ENCODE results near the gene IL18RAP.
A peak's percentile ranks its signal among the peaks of the same experiment; 100 is the strongest.

Gene IL18RAP

GRCh38 chr2:102434655-102435381 is 11.9 kb downstream of the IL18RAP start:
- no peak for TF ChIP-seq YY1 (IDR thresholded peaks at IDR 0.05; ENCODE audit: insufficient read depth, insufficient read length)
- TF ChIP-seq SUZ12 (IDR thresholded peaks at IDR 0.05; ENCODE audit: extremely low read depth, insufficient read depth, insufficient read length) = no peak
- TF ChIP-seq ZNF274 (IDR thresholded peaks at IDR 0.05; ENCODE audit: low read depth, low read length) = no peak
- no peak for DNase-seq (ENCODE audit: low read depth, low spot score)
- H3K4me1 ChIP-seq (ENCODE audit: insufficient read depth, insufficient read length) = peaks cover 2% of the 10 kb centered on the region
- H3K9ac ChIP-seq (ENCODE audit: insufficient read length, low read depth) = no peak overlapping the region
- H3K4me3 ChIP-seq (ENCODE audit: insufficient read length, low read depth) = no peak overlapping the region
- H3K27me3 ChIP-seq (ENCODE audit: insufficient read depth, insufficient read length) = no peaks in the 10 kb centered on the region
- no peaks in the 10 kb centered on the region for H3K36me3 ChIP-seq (ENCODE audit: insufficient read depth, insufficient read length, low read length)
- H3K9me3 ChIP-seq (ENCODE audit: insufficient read depth, low read length) = no peaks in the 10 kb centered on the region

GRCh38 chr2:102435741-102436140 is 12.8 kb downstream of the IL18RAP start:
- no peaks in the 10 kb centered on the region for H3K27me3 ChIP-seq (ENCODE audit: insufficient read depth, insufficient read length)
- H3K36me3 ChIP-seq (ENCODE audit: insufficient read depth, insufficient read length, low read length) = no peaks in the 10 kb centered on the region
- DNase-seq (ENCODE audit: low read depth, low spot score) = no peak
- H3K4me3 ChIP-seq (ENCODE audit: insufficient read length, low read depth) = no peak overlapping the region
- no peak overlapping the region for H3K9ac ChIP-seq (ENCODE audit: insufficient read length, low read depth)
- TF ChIP-seq YY1 (IDR thresholded peaks at IDR 0.05; ENCODE audit: insufficient read depth, insufficient read length) = no peak
- TF ChIP-seq SUZ12 (IDR thresholded peaks at IDR 0.05; ENCODE audit: extremely low read depth, insufficient read depth, insufficient read length) = no peak
- TF ChIP-seq ZNF274 (IDR thresholded peaks at IDR 0.05; ENCODE audit: low read depth, low read length) = no peak
- peaks cover 2% of the 10 kb centered on the region for H3K4me1 ChIP-seq (ENCODE audit: insufficient read depth, insufficient read length)
- H3K9me3 ChIP-seq (ENCODE audit: insufficient read depth, low read length) = no peaks in the 10 kb centered on the region

- TF ChIP-seq YY1 (IDR thresholded peaks at IDR 0.05; ENCODE audit: insufficient read depth, insufficient read length) = no peak
- TF ChIP-seq ZNF274 (IDR thresholded peaks at IDR 0.05; ENCODE audit: low read depth, low read length) = no peak
- TF ChIP-seq SUZ12 (IDR thresholded peaks at IDR 0.05; ENCODE audit: extremely low read depth, insufficient read depth, insufficient read length) = no peak
- no peaks in the 10 kb centered on the region for H3K9me3 ChIP-seq (ENCODE audit: insufficient read depth, low read length)
- no peaks in the 10 kb centered on the region for H3K27me3 ChIP-seq (ENCODE audit: insufficient read depth, insufficient read length)
- no peak overlapping the region for H3K9ac ChIP-seq (ENCODE audit: insufficient read length, low read depth)
- no peak for DNase-seq (ENCODE audit: low read depth, low spot score)
- H3K4me3 ChIP-seq (ENCODE audit: insufficient read length, low read depth) = no peak overlapping the region
- H3K4me1 ChIP-seq (ENCODE audit: insufficient read depth, insufficient read length) = peaks cover 2% of the 10 kb centered on the region
- no peaks in the 10 kb centered on the region for H3K36me3 ChIP-seq (ENCODE audit: insufficient read depth, insufficient read length, low read length)
Observed at GRCh38 chr2:102436323-102436722, 13.4 kb downstream of the IL18RAP start.

- Histone ChIP-seq H3K27me3 (ENCODE audit: insufficient read depth, insufficient read length) (no peaks in the 10 kb centered on the region), H3K36me3 (ENCODE audit: insufficient read depth, insufficient read length, low read length) (no peaks in the 10 kb centered on the region), H3K4me3 (ENCODE audit: insufficient read length, low read depth) (no peak overlapping the region), H3K9me3 (ENCODE audit: insufficient read depth, low read length) (no peaks in the 10 kb centered on the region), H3K9ac (ENCODE audit: insufficient read length, low read depth) (no peak overlapping the region), H3K4me1 (ENCODE audit: insufficient read depth, insufficient read length) (peaks cover 2% of the 10 kb centered on the region)
- no peak for TF ChIP-seq ZNF274 (IDR thresholded peaks at IDR 0.05; ENCODE audit: low read depth, low read length)
- TF ChIP-seq SUZ12 (IDR thresholded peaks at IDR 0.05; ENCODE audit: extremely low read depth, insufficient read depth, insufficient read length) = no peak
- TF ChIP-seq YY1 (IDR thresholded peaks at IDR 0.05; ENCODE audit: insufficient read depth, insufficient read length) = no peak
- no peak for DNase-seq (ENCODE audit: low read depth, low spot score)
Observed at GRCh38 chr2:102437122-102437521, 14.2 kb downstream of the IL18RAP start.

GRCh38 chr2:102438111-102438510 is 15.2 kb downstream of the IL18RAP start:
- no peak for DNase-seq (ENCODE audit: low read depth, low spot score)
- TF ChIP-seq ZNF274 (IDR thresholded peaks at IDR 0.05; ENCODE audit: low read depth, low read length) (no peak), SUZ12 (IDR thresholded peaks at IDR 0.05; ENCODE audit: extremely low read depth, insufficient read depth, insufficient read length) (no peak), YY1 (IDR thresholded peaks at IDR 0.05; ENCODE audit: insufficient read depth, insufficient read length) (no peak)

GRCh38 chr2:102438578-102438977 is 15.6 kb downstream of the IL18RAP start:
- no peak overlapping the region for H3K9ac ChIP-seq (ENCODE audit: insufficient read length, low read depth)
- no peak overlapping the region for H3K4me3 ChIP-seq (ENCODE audit: insufficient read length, low read depth)
- no peaks in the 10 kb centered on the region for H3K36me3 ChIP-seq (ENCODE audit: insufficient read depth, insufficient read length, low read length)
- no peaks in the 10 kb centered on the region for H3K9me3 ChIP-seq (ENCODE audit: insufficient read depth, low read length)
- no peaks in the 10 kb centered on the region for H3K27me3 ChIP-seq (ENCODE audit: insufficient read depth, insufficient read length)
- DNase-seq (ENCODE audit: low read depth, low spot score) = no peak
- H3K4me1 ChIP-seq (ENCODE audit: insufficient read depth, insufficient read length) = no peaks in the 10 kb centered on the region
- TF ChIP-seq SUZ12 (IDR thresholded peaks at IDR 0.05; ENCODE audit: extremely low read depth, insufficient read depth, insufficient read length) = no peak

More at GRCh38 chr2:102438111-102438510, 15.2 kb downstream of the IL18RAP start:
- no peaks in the 10 kb centered on the region for H3K27me3 ChIP-seq (ENCODE audit: insufficient read depth, insufficient read length)
- H3K36me3 ChIP-seq (ENCODE audit: insufficient read depth, insufficient read length, low read length) = no peaks in the 10 kb centered on the region
- H3K9me3 ChIP-seq (ENCODE audit: insufficient read depth, low read length) = no peaks in the 10 kb centered on the region
- no peaks in the 10 kb centered on the region for H3K4me1 ChIP-seq (ENCODE audit: insufficient read depth, insufficient read length)
- no peak overlapping the region for H3K4me3 ChIP-seq (ENCODE audit: insufficient read length, low read depth)
- no peak overlapping the region for H3K9ac ChIP-seq (ENCODE audit: insufficient read length, low read depth)

GRCh38 chr2:102439065-102439695 is 16.2 kb downstream of the IL18RAP start:
- no peaks in the 10 kb centered on the region for H3K9me3 ChIP-seq (ENCODE audit: insufficient read depth, low read length)
- no peaks in the 10 kb centered on the region for H3K4me1 ChIP-seq (ENCODE audit: insufficient read depth, insufficient read length)
- TF ChIP-seq YY1 (IDR thresholded peaks at IDR 0.05; ENCODE audit: insufficient read depth, insufficient read length) (no peak), ZNF274 (IDR thresholded peaks at IDR 0.05; ENCODE audit: low read depth, low read length) (no peak), SUZ12 (IDR thresholded peaks at IDR 0.05; ENCODE audit: extremely low read depth, insufficient read depth, insufficient read length) (no peak)
- H3K27me3 ChIP-seq (ENCODE audit: insufficient read depth, insufficient read length) = no peaks in the 10 kb centered on the region
- H3K36me3 ChIP-seq (ENCODE audit: insufficient read depth, insufficient read length, low read length) = no peaks in the 10 kb centered on the region
- H3K4me3 ChIP-seq (ENCODE audit: insufficient read length, low read depth) = no peak overlapping the region
- no peak overlapping the region for H3K9ac ChIP-seq (ENCODE audit: insufficient read length, low read depth)
- DNase-seq (ENCODE audit: low read depth, low spot score) = peak; percentile 47
